GM12878 (cell line): ENCODE results near the gene BSX. TPM values are rescaled to one million over a fixed set of nuclear protein-coding genes. Genes with fewer than 3 reads are reported as not detected.

Source experiments
- ATAC-seq: fragments of 200-7000 bp; cut with Tn5 transposase; 3 replicates; pipeline ENCODE4 v1.9.1; 2020; ENCODE audit warnings: mild to moderate bottlenecking, moderate library complexity
- BruUV-seq: library from RNA; stranded (reverse); fragments of 400-500 nt; replicated peaks from 2 replicates; lab custom pipeline; 2021; lab: Mats Ljungman, UMichigan
- CTCF ChIA-PET: fragments of 300-600 bp; sonication (Branson Sonifier 250); formaldehyde crosslinking; extraction: SDS; loops from one replicate; lab custom pipeline; 2021; ENCODE audit warnings: inconsistent platforms; lab: Yijun Ruan, JAX
- POLR2A ChIA-PET: fragments of 350-600 bp; formaldehyde crosslinking; extraction: SDS; loops from one replicate; lab custom pipeline; 2021; ENCODE audit warnings: inconsistent platforms; lab: Charles Lee
- RAD21 ChIA-PET: fragments of 300-600 bp; sonication (Branson Sonifier 250); formaldehyde crosslinking; loops from one replicate; lab custom pipeline; 2023; ENCODE audit warnings: antibody characterized with exemption; ENCODE audit not compliant: unreplicated experiment; lab: Charles Lee
- SMC1A ChIA-PET: fragments of 300-600 bp; sonication (Branson Sonifier 250); formaldehyde crosslinking; loops from one replicate; lab custom pipeline; 2023; ENCODE audit not compliant: unreplicated experiment, uncharacterized antibody; lab: Charles Lee
- DNase-seq: peaks from one replicate; pipeline ENCODE4 v3.0.0-alpha.2; 2011; ENCODE audit warnings: low read depth, low spot score
- FAIRE-seq: peaks from 3 replicates; lab custom pipeline; 2011; peaks lifted over from hg19 to GRCh38; lab: Jason Lieb, UNC
- H2AFZ ChIP-seq: 2 replicates; pipeline ENCODE4 v1.6.0; 2011; ENCODE audit warnings: low read depth, low read length, control low read depth; ENCODE audit not compliant: control insufficient read depth
- H3K27ac ChIP-seq: 2 replicates; pipeline ENCODE4 v1.5.1; 2011; ENCODE audit warnings: control low read depth; ENCODE audit not compliant: control insufficient read depth, insufficient read depth
- H3K27me3 ChIP-seq, 2 experiments: replicated peaks in 1 of 2; 2 replicates each; pipeline versions ENCODE4 v1.6.0 to v1.6.1; 2011; ENCODE audit warnings: low read length in 1 of 2; ENCODE audit not compliant: control insufficient read depth in 2 of 2, insufficient read depth in 2 of 2
- H3K36me3 ChIP-seq, 2 experiments: 2 replicates each; pipeline ENCODE4 v1.5.1; 2011; ENCODE audit warnings: low read length in 1 of 2; ENCODE audit not compliant: control insufficient read depth in 2 of 2, insufficient read depth in 2 of 2
- H3K4me1 ChIP-seq: 2 replicates; pipeline ENCODE4 v1.6.1; 2011; ENCODE audit warnings: mild to moderate bottlenecking, low read length, moderate library complexity, mixed read lengths; ENCODE audit not compliant: control insufficient read depth, insufficient read depth
- H3K4me2 ChIP-seq: 2 replicates; pipeline ENCODE4 v1.6.0; 2011; ENCODE audit warnings: control low read depth; ENCODE audit not compliant: control insufficient read depth, insufficient read depth
- H3K4me3 ChIP-seq: fragments of 200-600 bp; sonication (generic); 2 replicates; pipeline ENCODE4 v1.5.1; 2016
- H3K79me2 ChIP-seq: 2 replicates; pipeline ENCODE4 v1.6.0; 2011; ENCODE audit warnings: low read length; ENCODE audit not compliant: control insufficient read depth, insufficient read depth
- H3K9ac ChIP-seq: 2 replicates; pipeline ENCODE4 v1.8.0; 2011; ENCODE audit warnings: low read length, control low read depth, mixed read lengths; ENCODE audit not compliant: control insufficient read depth, insufficient read depth
- H3K9me3 ChIP-seq: replicated peaks from 3 replicates; pipeline ENCODE4 v1.5.1; 2011; ENCODE audit warnings: mild to moderate bottlenecking, low read length; ENCODE audit not compliant: control insufficient read depth, insufficient read depth
- H4K20me1 ChIP-seq: 2 replicates; pipeline ENCODE4 v1.6.0; 2011; ENCODE audit not compliant: control insufficient read depth, insufficient read depth
- ASH2L ChIP-seq: fragments of 300-600, 200-600 bp; sonication (generic); IDR thresholded peaks from 2 replicates; pipeline ENCODE4 v1.6.1; 2017; ENCODE audit warnings: low read depth, mild to moderate bottlenecking, borderline replicate concordance
- CBFB ChIP-seq: IDR thresholded peaks from 2 replicates; pipeline ENCODE4 v1.6.1; 2016; ENCODE audit warnings: antibody characterized with exemption, low read depth
- CEBPZ ChIP-seq: fragments of 150-350 bp; IDR thresholded peaks from 2 replicates; pipeline ENCODE4 v1.6.1; 2016; ENCODE audit warnings: low read depth, low read length
- E2F4 ChIP-seq: IDR thresholded peaks from 2 replicates; pipeline ENCODE4 v1.6.1; 2012; ENCODE audit warnings: low read depth, low read length, improper control_type of control experiment
- EED ChIP-seq: sonication (generic); IDR thresholded peaks from 2 replicates; pipeline ENCODE4 v1.6.1; 2016; ENCODE audit warnings: antibody characterized with exemption, low read depth
- EP300 ChIP-seq, 2 experiments: fragments of 150-350 bp in 1 of 2; IDR thresholded peaks; 2 replicates each; pipeline ENCODE4 v1.6.1; 2011 to 2012; ENCODE audit warnings: low read depth in 2 of 2, low read length in 2 of 2, borderline replicate concordance in 1 of 2, improper control_type of control experiment in 1 of 2, inconsistent platforms in 1 of 2; ENCODE audit not compliant: control insufficient read depth in 1 of 2
- MLLT1 ChIP-seq: fragments of 450-650 bp; IDR thresholded peaks from 2 replicates; pipeline ENCODE4 v1.6.1; 2016; ENCODE audit warnings: mild to moderate bottlenecking
- RAD51 ChIP-seq: fragments of 450-650 bp; IDR thresholded peaks from 2 replicates; pipeline ENCODE4 v1.6.1; 2016; ENCODE audit warnings: moderate library complexity, mild to moderate bottlenecking, inconsistent platforms
- TCF7 ChIP-seq: IDR thresholded peaks from 2 replicates; pipeline ENCODE4 v1.6.1; 2014; ENCODE audit warnings: antibody characterized with exemption, borderline replicate concordance
- ZNF274 ChIP-seq: IDR thresholded peaks from one replicate; pipeline ENCODE4 v1.8.0; 2011; ENCODE audit not compliant: insufficient read length, insufficient read depth
- WGBS: methylation state at CpG from one replicate; pipeline ENCODE4 v1.1.6; 2016; ENCODE audit warnings: low lambda C conversion rate; ENCODE audit not compliant: insufficient replicate concordance, insufficient coverage; ENCODE audit errors: missing lambda C conversion rate; 5-methylcytosine and 5-hydroxymethylcytosine counted together
- in situ Hi-C: fragments of 300-500 bp; cut with MboI; formaldehyde crosslinking; loops from 9 replicates; pipeline ENCODE4 v1.14.3; 2018; ENCODE audit warnings: mixed read lengths
- intact Hi-C: fragments of 100-400 bp; cut with micrococcal nuclease; formaldehyde crosslinking; loops from one replicate; pipeline ENCODE4 v1.14.2; 2022; ENCODE audit not compliant: unreplicated experiment
- polyA plus RNA-seq, 11 experiments: library from polyadenylated mRNA; depleted of rRNA in 4 of 11; unstranded in 6 of 11; stranded (reverse) in 5 of 11; fragments of >200 nt; fragmentation: Nextera tagmentation in 4 of 11; fragmentation: Illumina TruSeq in 1 of 11; extraction: Ambion mirVana in 4 of 11; extraction: Trizol in 1 of 11; gene quantifications; 1 replicate in 1 of 11; 2 replicates in 10 of 11; pipeline versions ENCODE4 v1.2.1 to v1.2.3, GENCODE V29; 2011 to 2016; ENCODE audit warnings: inconsistent platforms in 2 of 11, missing spikeins in 2 of 11, low read depth in 1 of 11
- total RNA-seq, 4 experiments: library from RNA; depleted of rRNA in 3 of 4; stranded (reverse); fragments of >200 nt in 3 of 4; fragmentation: Illumina TruSeq in 1 of 4; extraction: Trizol in 1 of 4; gene quantifications; 2 replicates each; pipeline versions ENCODE4 v1.2.1 to v1.2.3, GENCODE V29; 2013 to 2021

The BSX gene
- total and polyA plus RNA-seq, 10 of the 15 experiments (the other 5 are each of a cell fraction or from before 2014, with no cell fraction given): not detected

- Histone ChIP-seq H3K27ac (no peak overlapping the region), H3K4me1 (no peaks in the 10 kb centered on the region), H3K36me3 (no peaks in the 10 kb centered on the region), H3K79me2 (no peaks in the 10 kb centered on the region), H3K27me3 (peaks cover 16 to 50% of the 10 kb centered on the region in 2 experiments), H3K4me2 (no peak overlapping the region), H3K4me3 (no peak overlapping the region), H3K9me3 (no peaks in the 10 kb centered on the region; the same call in 1 of the 3 replicates), H3K9ac (no peak overlapping the region), H4K20me1 (no peaks in the 10 kb centered on the region; the same call in 1 of the 2 replicates), H2AFZ (no peak overlapping the region)
- intact Hi-C loops (no loop called here), in situ Hi-C loops (no loop called here)
- 29% methylated on average over 33 of the region's 44 CpGs for WGBS
- ChIA-PET POLR2A (no interaction called here), RAD21 (no interaction called here), SMC1A (no interaction called here), CTCF (no interaction called here)
- TF ChIP-seq MLLT1: no peak
- no peak for TF ChIP-seq E2F4
- BruUV-seq: no TSS peak
- ATAC-seq (no peak), DNase-seq (no peak), FAIRE-seq (no peak)
These were observed 2.4 kb downstream of the BSX start for GRCh38 chr11:122979103-122979814.

- no peak for ATAC-seq
- SMC1A ChIA-PET: no interaction called here
- in situ Hi-C loops (no loop called here), intact Hi-C loops (no loop called here)
- no peak for FAIRE-seq
- CTCF ChIA-PET: no interaction called here
- Histone ChIP-seq H3K4me2 (no peak overlapping the region), H2AFZ (no peak overlapping the region), H3K27ac (no peak overlapping the region), H3K4me1 (no peaks in the 10 kb centered on the region), H4K20me1 (no peaks in the 10 kb centered on the region; the same call in none of the 2 replicates), H3K9me3 (no peaks in the 10 kb centered on the region; the same call in 1 of the 3 replicates), H3K79me2 (no peaks in the 10 kb centered on the region), H3K27me3 (peaks cover 15 to 51% of the 10 kb centered on the region in 2 experiments), H3K4me3 (no peak overlapping the region), H3K9ac (no peak overlapping the region), H3K36me3 (no peaks in the 10 kb centered on the region)
- RAD21 ChIA-PET: no interaction called here
- WGBS: 23% methylated on average over 7 of the region's 7 CpGs
- no TSS peak for BruUV-seq
- no peak for TF ChIP-seq EP300 (IDR thresholded peaks at IDR 0.05; ENCODE audit: borderline replicate concordance in 1 of 2, control insufficient read depth in 1 of 2, low read depth in 2 of 2, low read length in 2 of 2)
- no peak for TF ChIP-seq TCF7
- TF ChIP-seq ZNF274: no peak
- no peak for TF ChIP-seq ASH2L
- TF ChIP-seq RAD51: no peak
- no peak for TF ChIP-seq EED
- no peak for TF ChIP-seq CEBPZ
- TF ChIP-seq CBFB: no peak
- DNase-seq: no peak
- POLR2A ChIA-PET: no interaction called here
These were observed 3.4 kb downstream of the BSX start for GRCh38 chr11:122978299-122978620.
